Nucleus accumbens (tissue), 56 donors: ENCODE results near the gene MOK.
A peak's percentile ranks its signal among the peaks of the same experiment; 100 is the strongest.

ENCODE experiments used
- DNase-seq, 56 donors: peaks; one replicate each; lab custom pipeline; 2025; lab: John Stamatoyannopoulos, UW

MOK gene

GRCh38 chr14:102227184-102227964 is 77.6 kb downstream of the MOK start:
- no peak for DNase-seq

DNA sequence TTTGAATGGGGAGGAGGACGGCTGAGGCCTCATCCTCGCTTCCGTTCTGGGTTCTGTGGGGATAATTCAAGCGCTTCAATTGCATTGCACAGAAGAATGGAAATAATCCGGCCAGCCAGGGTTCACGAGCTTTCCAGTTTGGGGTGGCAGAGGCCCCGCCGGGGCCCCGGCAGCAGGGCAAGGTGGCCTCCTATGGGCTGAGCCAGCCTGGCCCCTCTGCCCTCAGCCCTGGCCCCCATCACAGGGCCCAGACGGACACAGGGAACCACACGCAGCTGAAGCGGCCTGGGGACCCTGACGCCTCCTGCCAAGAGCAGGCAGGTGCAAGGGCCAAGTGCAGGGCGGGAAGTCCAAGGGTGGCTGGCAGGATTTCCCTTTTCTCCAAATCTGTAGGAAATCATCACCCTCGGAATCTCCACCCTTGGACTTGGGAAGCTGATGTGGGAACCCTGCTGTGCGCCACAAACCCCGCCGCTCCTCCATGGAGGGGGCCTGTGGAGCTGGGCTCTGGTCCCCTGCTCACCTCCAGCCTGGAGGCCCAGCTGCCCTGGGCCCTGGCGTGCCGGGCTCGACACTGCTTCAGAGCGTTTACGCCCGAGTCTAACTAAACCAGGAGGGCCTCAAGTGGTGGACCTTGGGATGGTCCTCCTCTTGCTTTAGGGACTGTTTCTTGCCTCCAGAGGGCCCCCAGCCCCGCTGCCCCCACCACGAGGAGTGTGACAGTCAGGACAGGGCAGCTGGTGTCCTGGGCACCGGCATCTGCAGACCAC is 78.4 kb downstream of the MOK start:
- no peak for DNase-seq

DNA sequence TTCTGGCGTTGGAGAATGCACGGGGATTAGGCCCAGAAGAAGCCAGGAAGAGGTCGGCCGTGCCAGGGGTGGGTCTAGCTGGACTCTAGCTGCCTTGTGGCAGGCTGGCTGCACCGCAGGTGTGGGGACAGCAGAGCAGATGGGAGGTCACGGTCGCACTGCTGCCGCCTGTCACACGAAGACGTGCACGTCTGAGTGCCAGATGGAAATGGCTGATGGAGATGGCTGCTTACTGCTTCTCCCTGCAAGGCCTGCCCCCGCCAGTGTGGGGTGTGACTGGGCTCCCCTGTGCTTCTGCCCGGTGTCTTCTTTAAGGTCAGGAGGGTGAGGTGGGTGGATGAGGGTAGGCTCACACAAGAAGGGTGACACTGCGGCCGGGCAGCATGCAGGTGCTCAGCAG is 79.0 kb downstream of the MOK start:
- no peak for DNase-seq

- DNase-seq = no peak
Observed at GRCh38 chr14:102225386-102225785, 79.6 kb downstream of the MOK start.

- DNase-seq = no peak
Observed at GRCh38 chr14:102223682-102224081, 81.3 kb downstream of the MOK start.

DNA sequence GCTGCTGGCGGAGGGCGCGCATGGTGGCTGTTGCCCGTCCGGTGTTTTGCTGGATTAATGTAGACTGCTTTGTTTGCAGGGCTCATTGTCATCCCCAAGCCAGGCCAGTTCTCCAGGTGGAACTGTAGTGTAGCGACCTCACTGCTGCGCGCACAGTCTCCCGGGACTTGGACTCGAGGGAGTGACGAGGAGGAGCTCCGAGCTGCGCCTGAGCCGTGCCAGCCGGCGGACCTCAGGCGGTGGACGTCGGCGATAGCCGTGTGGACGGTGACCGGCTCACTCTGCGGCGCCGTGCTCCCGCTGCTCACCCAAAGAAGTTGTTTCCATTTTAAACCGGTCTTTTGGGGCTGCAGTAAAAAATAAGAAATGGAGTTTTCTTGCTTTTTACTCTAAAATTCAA is 82.2 kb downstream of the MOK start:
- no peak for DNase-seq

GRCh38 chr14:102222009-102222575 is 82.9 kb downstream of the MOK start:
- no peak for DNase-seq

DNA sequence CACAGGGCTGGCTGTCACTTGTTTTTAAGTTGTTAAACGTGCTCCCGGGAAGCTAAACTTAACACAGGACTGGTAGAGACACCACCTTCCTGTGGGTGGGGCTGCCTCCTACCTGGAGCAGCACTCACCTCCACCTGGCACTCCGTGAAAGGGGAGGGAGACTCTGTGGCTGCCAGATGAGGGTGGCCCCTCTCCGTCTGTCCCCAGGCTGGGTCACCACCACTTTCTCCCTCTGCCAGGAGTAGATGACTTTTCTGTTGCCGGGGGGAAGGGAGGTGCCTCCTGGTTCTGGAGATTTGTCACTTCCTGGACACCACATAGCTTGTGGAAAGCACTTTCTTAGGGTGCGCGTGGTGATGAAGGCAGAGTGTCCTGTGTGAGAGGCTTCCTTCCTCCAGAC is 83.9 kb downstream of the MOK start:
- no peak for DNase-seq

GRCh38 chr14:102220031-102220430 is 84.9 kb downstream of the MOK start:
- DNase-seq = no peak

GRCh38 chr14:102219316-102219715 is 85.6 kb downstream of the MOK start:
- DNase-seq = no peak

DNA sequence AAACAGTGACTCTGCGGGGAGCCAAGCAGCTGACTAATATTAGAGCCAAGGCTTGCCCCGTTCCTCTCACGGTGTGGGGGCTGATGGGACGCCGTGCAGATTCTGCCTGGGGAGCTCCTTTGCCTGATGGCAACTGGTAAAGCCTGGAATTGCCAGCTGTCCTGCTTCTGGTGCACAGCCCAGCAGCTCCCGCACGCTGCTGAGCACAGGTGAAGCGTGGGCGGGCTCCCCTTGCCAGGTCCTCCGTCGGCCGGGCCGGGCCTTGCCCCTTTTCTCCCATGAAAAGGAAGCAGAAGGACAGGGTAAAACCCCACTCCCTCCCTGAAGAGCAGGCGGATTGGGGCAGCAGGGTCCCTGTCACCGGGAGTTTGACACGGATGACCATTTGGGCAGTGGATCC is 86.3 kb downstream of the MOK start:
- peak in 17 of 56 donors; percentile 13 to 67 (median 34) for DNase-seq

- no peak for DNase-seq
Observed at GRCh38 chr14:102217987-102218421, 87.0 kb downstream of the MOK start.

DNA sequence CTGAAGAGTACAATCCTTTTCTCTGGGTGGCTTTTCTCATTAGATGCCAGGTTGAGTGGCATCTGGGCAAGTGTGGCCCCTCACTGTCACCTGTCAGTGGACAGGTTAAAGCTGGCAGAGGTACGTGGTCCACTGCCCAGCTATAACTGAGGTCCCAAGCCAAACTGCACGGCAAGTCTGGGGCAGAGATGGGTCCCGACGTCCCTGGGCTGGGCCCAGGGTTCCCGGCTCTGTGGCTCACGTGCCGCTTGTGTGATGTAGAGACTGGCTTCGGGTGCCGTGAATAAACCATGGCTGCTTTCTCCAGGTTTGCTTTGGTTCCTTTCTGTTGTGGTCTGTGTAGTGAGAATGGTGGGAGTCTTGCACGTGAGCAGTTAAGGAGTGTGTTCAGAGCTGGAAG is 87.6 kb downstream of the MOK start:
- no peak for DNase-seq

DNA sequence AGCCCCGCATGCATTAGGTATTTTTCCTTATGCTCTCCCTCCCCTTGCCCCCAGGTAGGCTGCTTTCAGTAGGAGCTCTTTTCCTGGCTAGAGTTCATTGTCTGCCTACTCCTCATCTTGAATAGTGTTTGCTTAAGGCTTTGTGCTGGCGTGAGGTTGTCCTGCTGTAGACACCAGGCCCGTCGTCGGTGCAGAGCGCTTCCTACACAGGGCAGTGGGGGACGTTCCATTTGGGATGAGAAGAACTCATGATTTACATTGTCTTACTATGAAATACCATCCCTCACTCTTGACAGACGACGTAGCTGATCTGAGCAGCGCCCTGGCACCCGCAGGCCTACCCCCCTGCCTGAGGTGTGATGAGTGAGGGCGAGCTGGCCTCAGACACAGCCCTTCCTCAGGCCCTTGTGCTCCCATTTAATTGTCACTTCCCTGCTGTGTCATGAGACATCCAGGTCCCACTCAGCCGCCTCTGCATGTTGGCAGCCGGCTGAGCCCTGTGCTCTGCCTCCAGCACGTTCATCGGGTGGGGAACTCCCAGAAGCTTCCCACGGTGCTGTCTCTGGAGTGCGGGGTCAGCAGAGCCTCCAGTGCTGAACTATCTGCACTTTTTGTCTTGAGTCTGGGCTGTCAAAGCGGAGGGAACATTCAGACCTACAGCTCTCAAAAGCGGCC is 89.3 kb downstream of the MOK start:
- peak in 24 of 56 donors; percentile 18 to 73 (median 36) for DNase-seq

GRCh38 chr14:102215071-102215470 is 89.9 kb downstream of the MOK start:
- peak in 41 of 56 donors; percentile 30 to 78 (median 53) for DNase-seq

DNA sequence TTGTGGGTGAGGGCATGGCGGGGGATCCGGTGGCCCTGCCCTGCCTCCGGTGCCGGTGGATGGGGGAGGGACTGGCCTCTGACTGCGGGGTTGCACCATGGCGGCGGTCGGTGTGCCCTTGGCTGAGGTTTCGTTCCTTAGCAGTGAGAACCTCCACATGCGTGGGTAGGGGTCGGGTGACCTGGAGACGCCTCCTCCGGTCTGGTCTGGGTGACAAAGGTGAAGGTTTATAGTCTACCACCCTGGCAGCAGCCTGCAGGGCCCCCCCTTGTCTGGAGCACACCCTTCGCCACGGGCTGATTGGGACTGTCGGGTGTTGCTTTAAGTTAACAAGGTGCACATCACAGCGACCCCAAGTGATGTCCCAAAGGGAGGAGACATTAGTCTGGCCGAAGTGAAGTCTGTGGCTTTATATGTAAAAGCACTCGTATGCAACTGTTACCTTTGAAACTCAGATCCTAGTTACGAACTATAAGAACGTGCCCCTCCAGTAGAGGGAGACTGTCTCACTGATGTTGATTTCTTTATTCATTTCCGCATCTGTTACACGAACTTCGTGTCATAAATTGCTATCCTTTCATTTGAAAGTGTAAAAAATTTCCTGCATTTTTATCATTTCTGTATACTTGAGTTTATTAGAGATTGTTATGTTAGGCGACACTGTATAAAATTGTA is 90.8 kb downstream of the MOK start:
- no peak for DNase-seq

GRCh38 chr14:102213470-102213869 is 91.5 kb downstream of the MOK start:
- no peak for DNase-seq

DNA sequence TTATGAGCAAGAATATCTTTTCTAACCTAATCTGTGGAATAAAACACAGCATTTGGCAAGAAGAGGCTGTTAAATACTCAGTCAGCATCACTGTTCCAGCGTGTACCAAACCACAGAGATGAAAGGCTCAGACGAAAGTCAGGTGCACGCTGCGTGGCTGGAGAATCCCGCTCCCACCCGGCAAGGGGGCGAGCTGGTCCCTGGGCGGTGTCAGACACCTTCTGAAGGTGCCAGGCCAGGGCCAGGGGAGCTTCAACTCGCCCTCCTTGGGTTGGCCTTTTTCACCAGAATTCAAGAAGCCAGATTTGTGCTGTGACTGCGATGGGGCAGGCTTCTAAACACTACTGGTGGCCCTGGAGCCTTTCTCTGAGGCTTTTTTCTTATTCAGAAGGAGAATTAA is 92.1 kb downstream of the MOK start:
- DNase-seq = no peak

GRCh38 chr14:102212356-102212755 is 92.6 kb downstream of the MOK start:
- no peak for DNase-seq

GRCh38 chr14:102211240-102211639 is 93.7 kb downstream of the MOK start:
- no peak for DNase-seq
